Hematopoietic multipotent progenitor cell treated with erythropoietin and hydrocortisone succinate and interleukin-3 and kit ligand, for 4 days (in vitro differentiated cells): ENCODE data around the gene PER2.
"Not testable (repeated sequence)": the region's sequence is repeated elsewhere in the genome, so short reads cannot be mapped to it uniquely, and the experiment has no call there.

Experiments used
- DNase-seq: peaks from one replicate; pipeline ENCODE4 v3.0.0-alpha.2; 2015

The PER2 gene

DNA sequence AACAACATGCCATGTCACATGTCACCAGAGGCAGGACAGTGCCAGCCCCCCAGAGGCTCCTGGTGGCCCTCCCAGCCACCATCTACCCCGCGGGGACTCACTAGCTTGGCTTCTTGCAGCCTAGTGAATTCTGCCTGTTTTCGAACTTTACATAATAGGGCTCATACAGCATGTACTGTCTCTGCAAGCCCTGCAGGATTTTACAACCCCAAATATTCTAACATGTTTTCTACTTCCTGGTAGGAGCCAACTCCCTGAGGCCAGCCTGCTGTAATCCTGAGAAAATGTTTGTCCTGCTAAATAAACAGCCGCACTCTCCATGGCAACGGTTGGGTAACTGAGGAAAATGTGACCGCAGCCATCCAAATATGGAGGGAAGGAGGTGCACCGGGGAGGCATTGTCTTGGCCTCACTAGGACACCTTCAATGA is 2.7 kb downstream of the PER2 start:
- DNase-seq, result no peak

DNA sequence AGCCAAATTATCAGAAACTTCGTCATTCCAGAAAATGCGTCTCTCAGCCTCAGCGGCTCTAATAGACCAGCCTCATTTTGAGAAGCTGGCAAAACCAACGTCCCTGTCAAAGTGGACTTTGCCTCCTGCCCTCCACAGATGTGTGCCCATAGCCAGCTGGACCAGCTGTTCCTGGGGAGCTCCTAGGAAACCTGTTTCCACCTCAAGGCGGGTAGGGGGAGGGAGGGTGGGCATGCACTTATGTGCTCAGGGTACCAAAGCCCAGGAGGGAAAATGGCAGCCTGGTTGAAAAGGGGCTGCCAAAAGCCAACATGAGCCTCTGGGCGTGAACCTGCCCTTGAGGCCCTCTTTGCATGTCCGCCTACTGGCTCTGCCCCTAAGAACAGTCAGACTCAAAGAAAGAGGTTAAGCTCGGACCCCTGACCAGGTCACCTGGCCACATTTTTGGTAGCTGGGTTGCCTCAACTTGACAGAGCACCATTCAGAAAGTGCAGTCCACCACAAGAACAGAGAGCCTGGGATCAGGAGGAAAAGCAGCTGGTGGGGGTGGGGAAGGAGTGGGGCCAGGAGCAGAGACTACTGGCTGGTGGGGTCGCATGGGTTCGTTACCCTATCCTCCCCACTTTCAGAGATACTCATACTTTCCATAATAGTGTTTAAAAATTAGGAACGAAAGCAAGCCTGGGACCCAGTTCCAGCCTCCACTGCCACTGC is 3.5 kb downstream of the PER2 start:
- no peak for DNase-seq

DNA sequence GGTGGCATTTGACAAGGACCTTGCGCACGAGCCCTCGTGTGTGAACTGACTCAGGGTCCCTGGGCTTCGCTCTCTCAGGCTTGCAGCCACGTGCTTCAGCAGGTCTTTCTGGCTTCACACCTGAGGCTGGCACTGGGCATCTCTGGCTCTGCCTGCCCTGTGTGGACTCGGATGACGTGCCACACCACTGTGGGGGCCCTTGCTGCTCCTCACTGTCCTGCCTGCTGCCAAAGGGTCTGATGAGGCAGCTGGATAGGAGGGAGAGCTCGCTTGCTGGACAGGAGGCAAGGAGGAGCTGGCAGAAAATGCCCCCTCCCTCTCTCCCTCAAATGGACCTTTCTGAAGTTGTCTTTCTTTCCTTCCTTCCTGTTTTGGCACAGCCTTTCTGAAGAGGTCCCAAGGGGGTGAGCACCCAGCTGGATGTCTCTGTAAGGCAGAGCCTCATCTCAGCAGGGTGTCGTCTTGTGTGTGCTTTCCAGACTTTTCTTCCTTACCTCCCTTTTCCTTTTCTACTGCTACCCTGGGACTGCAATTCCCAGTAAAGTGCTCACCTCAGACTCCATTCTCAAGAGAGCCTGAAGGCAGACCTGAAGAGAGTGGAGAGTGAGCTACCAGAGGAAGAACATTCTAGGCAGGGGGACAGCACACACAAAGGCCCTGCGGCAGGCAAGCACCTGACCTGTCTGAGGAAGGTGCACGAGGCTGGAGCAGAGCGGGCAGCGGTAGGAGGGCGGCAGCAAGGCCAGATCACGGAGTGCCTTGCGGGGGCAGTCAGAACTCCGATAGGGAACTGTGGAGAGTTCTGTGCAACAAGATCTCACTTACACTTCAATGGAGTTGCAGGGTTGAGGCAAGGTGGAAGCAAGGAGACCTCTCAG is 5.3 kb downstream of the PER2 start:
- DNase-seq, result no peak

DNA sequence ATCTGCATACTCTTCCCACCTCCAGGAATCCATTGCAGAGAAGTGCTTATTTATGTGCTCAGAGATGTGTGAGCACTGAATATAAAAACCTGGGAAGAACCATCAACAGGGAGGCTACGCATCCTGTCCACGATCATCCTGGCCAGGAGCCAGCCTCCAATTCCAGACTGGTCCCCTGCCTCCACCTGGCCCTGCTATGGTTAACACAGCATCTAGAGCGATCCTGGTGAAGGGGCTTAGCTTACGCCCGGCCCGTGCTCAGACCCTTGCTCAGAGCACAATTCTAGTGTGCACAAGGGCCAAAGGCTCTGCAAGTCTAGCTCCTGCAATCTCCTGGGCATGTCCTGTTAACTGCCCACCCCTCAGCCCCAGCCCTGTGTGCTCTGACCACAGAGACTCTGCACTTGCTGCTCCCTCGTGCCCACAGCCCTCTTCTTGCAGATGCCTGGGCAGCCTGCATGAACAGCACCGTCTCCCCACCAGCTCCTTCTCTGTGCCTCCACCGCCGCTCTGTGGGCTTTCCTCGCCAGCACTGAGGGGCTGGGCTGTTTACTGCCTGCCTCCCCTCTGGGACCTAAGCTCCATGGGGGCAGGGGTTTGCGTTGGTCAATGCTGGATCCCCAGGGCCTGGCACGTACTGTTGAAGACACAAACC is 6.5 kb downstream of the PER2 start:
- no peak for DNase-seq

DNA sequence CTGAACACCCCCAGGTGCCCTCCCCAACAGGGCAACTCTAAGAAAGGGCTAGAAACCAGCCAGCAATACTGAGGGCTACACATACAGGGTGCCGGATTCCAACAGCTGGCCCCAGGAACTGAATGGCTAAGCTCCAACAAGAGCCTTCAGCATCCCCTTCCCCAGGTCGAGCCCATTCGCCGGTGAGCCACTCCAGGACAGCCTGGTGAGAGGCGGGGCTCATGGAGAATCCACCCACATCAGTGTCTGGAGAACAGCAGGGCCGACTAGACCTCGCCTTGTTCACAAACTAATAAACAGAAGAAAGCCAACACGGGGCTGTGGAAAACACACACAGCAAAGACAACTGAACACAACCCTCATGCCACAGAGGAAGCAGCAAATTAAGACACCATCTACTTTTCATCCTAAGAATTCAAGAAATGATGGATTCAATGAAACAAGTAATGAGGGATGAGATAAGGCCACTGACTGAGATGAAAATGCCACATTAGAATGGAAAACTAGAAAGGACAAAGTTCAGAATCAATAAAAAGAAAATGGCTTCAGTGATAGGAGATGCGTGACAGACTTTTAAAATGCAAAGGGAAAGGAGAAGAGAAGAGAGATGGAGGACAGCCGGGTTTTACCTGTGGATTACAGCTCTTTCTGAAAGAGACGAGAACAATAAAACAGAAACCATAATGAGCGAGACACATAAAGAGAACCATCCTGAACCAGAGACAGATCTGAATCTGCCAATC is 8.2 kb downstream of the PER2 start:
- no peak for DNase-seq

DNA sequence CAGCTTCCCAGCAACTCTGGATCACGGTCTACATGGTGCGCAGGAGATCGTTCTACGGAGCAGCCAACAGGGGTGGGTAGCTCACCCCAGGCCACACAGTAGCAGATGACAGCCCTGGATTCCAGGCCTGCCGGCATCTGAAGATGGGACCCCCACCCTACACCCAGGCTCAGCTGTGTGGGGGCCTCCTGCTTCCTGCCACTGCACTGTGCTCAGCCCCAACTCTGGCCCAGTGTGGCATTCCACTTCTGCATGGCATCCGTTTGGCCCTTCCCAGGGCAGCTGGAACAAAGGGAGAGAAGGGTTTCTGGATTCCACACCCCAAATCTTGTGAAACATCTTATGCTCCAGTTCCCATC is 9.1 kb downstream of the PER2 start:
- no peak for DNase-seq

DNA sequence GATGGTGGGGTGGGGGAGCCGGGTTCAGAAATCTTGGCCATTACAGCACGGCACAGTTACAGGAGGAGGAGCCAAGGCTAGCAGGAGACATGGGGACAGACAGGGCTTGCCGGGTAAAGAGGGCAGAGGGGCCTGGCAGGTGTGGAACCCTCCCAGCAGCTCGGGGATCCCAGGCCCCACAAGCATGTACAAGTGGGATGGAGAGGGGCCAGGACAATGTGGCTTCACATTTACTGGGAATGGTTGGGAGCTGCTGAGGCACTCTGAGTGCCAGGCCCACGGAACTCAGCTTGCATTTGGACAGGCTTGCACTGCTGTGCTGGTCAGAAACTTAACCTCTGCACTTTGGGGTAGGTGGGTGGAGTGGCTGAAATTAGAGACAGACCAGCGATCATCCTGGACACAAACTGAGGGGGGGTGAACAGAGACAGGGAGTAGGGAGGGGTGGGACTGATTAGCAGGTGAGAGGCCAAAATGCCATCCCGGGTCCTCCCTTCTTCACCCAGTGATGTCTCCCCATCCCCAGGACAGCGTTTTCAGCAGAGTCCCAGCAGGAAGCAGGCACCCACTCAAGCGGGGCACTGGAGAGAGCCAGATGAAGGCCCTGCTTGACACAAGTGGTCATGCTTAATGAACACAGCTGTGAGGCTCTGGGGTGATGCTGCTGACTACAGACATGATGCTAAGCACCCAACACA is 9.6 kb downstream of the PER2 start:
- no peak for DNase-seq

DNA sequence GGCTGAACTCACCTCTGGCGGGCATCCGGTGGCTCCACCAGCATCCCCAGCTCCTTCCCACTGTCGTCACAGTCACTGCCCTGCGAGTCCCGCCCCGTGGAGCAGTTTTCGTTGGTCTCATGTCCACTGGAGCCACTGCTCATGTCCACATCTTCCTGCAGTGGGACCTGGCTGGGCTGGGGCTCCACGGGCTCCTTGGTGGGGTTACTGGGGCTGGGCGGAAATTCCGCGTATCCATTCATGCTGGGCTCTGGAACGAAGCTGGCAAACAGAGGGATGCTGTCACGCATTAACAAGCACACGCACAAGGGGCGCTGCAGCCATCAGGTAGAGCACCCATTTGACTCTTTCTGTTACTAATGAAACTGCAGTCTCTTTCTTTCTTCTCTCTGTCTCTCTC is 10.7 kb downstream of the PER2 start:
- no peak for DNase-seq

DNA sequence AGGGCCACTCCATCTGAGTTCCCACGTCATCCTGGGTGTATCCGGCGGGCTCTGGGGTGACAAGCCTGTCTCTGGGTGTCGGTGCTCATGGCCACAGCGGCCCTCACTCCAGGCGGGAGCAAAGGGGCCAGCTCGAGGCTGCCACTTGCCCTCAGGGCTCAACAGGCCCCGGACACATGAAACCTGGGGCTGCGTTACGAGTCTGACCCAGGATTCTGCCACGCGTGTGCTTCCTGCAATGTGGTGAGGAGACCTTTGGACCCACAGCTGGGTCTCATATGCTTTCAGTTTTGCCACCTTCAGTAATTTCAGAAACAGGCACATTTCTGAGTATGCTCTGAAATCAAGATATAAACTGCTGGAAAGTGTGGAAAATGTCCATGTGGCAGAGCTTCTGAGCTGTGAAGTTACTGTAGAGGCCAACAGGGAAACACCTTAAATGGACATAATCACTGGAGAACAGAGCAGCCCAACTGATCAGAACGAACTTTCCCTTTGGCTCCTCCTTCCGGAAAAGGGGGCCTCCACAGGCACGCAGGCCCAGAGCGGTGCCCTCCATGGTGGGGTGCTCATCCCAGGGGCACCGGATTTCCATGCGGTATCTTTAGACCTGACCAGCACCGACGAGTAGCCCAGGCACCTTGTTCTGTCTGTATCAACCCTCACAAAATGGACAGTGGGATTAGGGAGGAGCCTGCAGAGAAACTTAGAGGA is 14.1 kb downstream of the PER2 start:
- no peak for DNase-seq

DNA sequence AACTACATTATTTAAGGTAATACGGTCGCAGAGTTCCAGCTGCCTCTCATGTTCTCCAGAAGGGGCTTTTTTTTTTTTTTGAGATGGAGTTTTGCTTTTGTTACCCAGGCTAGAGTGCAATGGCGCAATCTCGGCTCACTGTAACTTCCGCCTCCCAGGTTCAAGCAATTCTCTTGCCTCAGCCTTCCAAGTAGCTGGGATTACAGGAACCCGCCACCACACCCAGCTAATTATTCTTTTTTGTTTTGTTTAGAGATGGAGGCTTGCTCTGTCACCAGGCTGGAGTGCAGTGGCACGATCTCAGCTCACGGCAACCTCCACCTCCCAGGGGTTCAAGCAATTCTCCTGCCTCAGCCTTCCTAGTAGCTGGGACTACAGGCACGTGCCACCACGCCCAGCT is 15.0 kb downstream of the PER2 start:
- DNase-seq, result not testable (repeated sequence)

DNA sequence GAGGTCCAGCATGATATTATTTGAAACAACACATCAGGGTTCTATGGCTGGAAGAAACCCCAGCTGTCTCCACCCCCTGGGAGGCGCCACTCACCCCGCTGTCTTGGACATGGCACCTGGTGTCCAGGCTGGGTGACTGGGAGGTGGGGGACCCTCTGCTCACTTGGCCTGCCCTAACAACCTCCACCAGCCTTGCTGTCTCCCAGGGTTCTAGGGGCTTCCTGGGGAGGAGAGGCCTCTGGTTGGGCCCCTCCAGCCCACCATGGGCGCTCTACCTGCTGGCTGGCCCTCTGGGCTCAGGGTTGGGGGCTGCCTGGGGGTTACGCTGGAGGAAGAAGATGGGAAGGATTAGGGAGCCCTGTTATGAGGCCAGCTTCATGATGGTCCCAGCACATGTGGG is 16.3 kb downstream of the PER2 start:
- no peak for DNase-seq

DNA sequence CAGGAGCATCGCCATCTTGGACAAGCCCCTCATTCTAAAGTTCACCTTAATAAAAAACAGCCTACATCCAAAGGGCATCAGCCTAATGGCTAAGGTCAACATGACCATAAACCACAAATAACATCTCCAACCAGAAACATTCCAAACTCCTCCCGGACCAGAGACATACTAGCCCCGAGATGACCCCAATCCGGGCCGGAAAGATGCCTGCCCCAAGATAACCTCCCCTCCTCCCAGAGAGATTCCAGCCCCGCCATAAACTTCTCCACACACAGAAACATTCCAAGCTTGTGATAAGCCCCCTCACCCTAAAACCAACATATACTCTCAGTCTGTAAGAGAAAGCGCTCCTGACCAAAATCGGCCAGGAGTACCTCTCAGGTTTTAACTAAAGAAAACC is 16.7 kb downstream of the PER2 start:
- DNase-seq, result not testable (repeated sequence)

DNA sequence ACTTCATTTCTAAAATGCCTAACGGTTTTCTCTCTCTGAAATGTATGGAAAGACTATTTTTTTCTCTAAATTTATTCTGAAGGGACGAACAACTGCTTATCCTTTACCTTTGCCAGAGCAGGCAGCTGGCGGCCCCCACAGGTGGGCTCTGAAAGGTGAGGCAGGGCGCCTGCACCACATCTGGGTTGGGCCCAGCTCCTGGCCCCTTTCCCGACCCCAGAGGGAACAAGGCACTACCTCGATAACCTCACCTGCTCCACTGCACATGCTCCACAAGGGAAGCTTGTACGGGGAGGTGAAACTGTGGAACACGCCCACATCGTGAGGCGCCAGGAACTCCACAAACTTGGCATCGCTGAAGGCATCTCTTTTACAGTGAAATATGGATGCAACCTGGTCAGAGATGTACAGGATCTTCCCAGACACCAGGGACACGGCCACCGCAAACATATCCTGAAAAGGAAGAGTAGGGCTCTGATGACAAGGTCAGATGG is 17.3 kb downstream of the PER2 start:
- no peak for DNase-seq

DNA sequence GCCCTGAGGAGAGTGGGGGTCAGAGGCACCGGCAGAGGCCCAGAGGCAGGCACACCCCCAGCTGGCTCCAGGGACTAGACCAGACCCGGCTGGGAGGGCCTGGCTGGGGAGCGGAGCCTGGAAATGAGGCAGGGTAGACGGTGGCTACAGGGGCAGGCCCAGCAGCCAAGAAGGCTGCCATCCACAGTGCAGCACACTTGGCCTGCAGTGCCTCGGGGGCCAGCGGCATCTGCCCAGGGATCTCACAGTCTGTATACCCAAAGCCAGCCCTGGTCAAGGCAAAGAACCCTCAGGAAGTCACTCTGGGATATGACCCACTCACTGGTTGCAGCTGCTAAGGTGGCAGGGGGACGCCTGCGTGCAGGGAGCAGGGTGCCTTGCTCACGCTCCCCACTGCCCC is 17.8 kb downstream of the PER2 start:
- no peak for DNase-seq

DNA sequence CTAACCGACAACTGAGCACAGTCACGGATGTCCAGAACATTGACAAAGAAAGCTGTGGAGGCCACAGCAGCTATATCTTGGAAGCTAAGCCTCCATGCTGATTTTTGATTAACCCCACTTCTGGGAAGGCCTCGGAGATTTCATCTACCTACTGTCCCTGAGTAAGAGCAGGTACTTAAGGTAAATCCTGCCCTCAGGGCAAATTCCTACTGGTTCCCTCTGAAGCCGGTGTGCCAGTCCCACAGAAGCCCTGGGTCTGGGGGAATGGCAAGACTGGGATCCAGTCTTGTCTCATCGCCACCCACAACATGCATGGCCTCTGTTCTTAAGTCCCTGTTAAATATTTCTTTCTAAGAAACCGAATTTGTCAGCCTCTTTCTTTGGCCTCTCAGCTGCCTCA is 18.7 kb downstream of the PER2 start:
- DNase-seq, result no peak

DNA sequence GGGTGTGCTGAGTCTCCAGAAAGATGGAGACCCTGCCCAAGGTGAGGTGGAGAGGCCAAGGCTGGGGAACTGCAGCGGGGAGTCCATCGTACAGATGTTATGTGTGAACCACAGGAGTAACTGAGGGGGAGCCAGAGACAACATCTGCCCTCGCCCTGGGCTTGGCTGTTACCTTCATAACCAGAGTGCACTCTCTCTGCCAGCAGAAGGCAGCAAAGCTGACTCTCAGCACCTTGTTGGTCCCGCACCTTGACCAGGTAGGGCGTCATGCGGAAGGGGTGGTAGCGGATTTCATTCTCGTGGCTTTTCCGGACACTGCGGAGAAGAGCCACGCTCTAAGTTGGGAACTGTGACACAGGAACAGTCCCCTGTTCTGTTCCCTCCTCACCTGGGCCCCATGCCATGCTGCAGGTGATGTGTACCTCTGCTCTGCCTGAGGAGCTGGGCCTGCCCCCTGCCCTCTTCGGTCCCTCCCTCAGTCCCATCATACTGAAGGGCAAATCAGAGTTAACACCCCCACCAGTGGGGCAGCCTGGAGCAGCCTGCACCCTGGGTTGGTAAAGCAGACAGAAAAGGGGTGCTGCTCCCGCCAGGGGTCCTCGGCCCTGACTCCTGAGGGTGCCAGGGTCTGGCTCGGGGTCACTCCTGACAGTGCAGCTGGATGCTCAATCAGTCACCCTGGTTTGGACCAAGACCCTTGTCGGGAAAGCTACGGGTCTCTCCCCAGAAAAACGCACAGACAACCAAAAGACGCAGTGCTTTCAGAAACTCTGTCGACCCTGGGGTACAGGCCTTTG is 20.3 kb downstream of the PER2 start:
- DNase-seq, result no peak

DNA sequence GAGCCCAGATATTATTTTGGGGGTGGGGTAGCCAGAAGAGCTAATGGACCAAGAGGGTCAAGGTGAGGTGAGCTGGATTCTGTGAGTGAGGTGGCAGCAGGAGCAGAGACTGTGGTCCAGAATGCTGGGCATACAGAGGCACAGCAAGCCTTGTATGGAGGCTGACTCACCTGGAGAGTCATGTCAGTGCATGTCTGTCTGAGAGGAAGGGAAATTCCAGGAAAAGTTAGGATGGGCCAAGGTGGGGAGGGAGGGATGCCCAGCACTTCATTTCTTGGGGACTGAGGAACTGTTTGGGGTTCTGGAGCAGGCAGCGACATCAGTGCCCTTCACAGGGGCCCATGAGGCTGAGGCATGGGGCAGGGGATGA is 21.1 kb downstream of the PER2 start:
- DNase-seq, result no peak

DNA sequence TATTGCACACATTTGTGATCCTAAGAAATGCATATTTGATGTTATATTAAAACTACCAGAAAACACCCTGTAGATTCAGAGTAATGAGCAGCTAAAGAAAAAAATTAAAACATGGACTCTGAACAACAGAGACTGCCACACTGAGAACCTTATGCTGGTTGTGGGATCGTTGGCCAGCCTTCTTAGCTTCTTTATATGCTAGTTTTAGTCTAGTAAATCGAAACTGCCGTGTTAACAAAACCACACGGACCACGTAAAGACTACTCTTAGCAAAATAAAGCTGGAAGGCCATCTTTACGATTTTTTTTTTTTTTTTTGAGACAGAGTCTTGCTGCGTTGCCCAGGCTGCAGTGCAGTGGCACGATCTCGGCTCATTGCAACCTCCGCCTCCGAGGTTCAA is 22.8 kb downstream of the PER2 start:
- no peak for DNase-seq

DNA sequence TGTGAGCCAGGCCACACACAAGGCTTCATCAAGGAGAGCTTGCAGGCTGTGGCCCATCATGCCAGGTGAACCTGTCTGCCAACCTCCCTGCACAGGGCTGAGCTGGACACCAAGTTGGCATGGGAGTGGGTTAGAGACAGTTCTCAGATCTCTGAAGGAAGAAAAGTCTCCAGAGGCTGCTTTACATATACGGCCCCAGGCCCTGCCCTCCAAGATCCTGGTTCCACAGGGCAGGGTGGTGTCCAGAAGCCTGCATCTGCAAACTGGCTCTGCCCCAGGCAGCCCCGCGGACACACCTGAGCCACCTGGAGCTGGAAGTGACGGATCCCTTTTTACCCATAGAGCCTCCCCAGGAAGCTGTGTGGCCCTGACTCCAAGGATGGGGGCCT is 24.3 kb downstream of the PER2 start:
- DNase-seq, result no peak

DNA sequence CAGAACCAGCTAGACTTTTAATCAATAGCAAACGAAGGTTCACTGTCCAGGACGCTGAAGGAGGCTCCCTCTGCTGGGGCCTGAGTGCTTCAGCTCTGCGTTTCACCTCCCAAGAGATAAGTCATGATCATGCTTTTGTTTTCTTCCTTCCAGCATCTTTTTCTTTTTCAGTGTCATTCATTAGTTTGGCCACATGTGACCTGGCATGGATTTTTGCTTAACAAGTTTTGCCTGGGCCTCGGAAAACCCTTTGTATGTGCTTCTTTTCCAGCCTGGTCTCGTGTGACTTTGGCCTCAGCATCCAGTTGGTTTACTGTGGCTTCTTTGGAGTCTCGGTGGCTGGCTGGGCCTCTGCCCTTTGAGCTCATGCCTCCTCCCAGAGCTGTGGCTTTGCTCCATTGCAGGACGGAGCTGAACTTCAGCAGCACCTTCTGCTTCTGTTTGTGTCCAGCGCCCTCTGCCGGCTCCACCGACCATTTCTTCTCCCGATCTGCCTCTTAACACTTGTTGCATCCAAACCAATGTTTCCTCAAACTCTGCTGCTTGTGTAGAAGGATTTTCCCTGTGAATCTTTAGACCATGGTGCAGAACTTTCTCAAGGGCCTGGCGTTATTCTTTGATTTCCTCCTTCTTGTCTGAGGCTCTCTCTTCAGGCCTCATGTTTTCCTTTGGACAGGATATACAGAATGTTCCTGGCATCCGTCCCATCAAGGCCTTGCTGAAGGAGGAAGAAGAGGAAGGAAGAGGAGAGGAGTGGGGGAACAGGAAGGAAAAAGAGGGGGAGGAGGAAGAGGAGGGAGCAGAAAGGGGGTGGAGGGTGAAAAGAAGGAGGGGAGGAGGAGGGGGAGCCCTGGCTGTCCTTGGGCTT is 25.0 kb downstream of the PER2 start:
- DNase-seq, result peak; percentile 92
